Nephron progenitor cell (in vitro differentiated cells): Measurements from ENCODE around the gene OSBPL7.

ENCODE experiments used
- DNase-seq: peaks from one replicate; pipeline ENCODE4 v3.0.0; 2021
- H3K27ac Mint-ChIP-seq: 2 replicates; pipeline ENCODE4 v1.8.0; 2021; ENCODE audit warnings: mild to moderate bottlenecking, moderate library complexity, mixed read lengths
- H3K27me3 Mint-ChIP-seq: 2 replicates; pipeline ENCODE4 v1.8.0; 2021; ENCODE audit warnings: mild to moderate bottlenecking, low read depth, mixed read lengths; ENCODE audit not compliant: poor library complexity
- H3K36me3 Mint-ChIP-seq: 2 replicates; pipeline ENCODE4 v1.8.0; 2021; ENCODE audit warnings: low read depth, mixed read lengths
- H3K4me1 Mint-ChIP-seq: 2 replicates; pipeline ENCODE4 v1.8.0; 2021; ENCODE audit warnings: mixed read lengths
- H3K4me3 Mint-ChIP-seq: 2 replicates; pipeline ENCODE4 v1.8.0; 2021; ENCODE audit warnings: mild to moderate bottlenecking, moderate library complexity, mixed read lengths
- H3K9me3 Mint-ChIP-seq: 2 replicates; pipeline ENCODE4 v1.8.0; 2021; ENCODE audit warnings: mild to moderate bottlenecking, moderate library complexity, mixed read lengths
- TF ChIP-seq, protein P1 (sequence below): fragments of 200-600 bp; sonication (generic); IDR thresholded peaks from 2 replicates; pipeline ENCODE4 v1.5.0; 2021; ENCODE audit warnings: antibody characterized with exemption

OSBPL7 gene

GRCh38 chr17:47821424-47822391 lies at the start of gene OSBPL7:
Gene OSBPL7, minus strand, starts transcription at chr17:47821794. Its CDS starts 1,516 bp downstream, at chr17:47820278.
- H3K27ac Mint-ChIP-seq = peak within 1 kb of the TSS; percentile 59
- TF ChIP-seq, protein P1, sequence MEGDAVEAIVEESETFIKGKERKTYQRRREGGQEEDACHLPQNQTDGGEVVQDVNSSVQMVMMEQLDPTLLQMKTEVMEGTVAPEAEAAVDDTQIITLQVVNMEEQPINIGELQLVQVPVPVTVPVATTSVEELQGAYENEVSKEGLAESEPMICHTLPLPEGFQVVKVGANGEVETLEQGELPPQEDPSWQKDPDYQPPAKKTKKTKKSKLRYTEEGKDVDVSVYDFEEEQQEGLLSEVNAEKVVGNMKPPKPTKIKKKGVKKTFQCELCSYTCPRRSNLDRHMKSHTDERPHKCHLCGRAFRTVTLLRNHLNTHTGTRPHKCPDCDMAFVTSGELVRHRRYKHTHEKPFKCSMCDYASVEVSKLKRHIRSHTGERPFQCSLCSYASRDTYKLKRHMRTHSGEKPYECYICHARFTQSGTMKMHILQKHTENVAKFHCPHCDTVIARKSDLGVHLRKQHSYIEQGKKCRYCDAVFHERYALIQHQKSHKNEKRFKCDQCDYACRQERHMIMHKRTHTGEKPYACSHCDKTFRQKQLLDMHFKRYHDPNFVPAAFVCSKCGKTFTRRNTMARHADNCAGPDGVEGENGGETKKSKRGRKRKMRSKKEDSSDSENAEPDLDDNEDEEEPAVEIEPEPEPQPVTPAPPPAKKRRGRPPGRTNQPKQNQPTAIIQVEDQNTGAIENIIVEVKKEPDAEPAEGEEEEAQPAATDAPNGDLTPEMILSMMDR = no peak

GRCh38 chr17:47871048-47871447 lies 49.5 kb upstream of the OSBPL7 start:
- TF ChIP-seq, protein P1 = no peak
- Mint-ChIP-seq H3K36me3 (no peaks in the 10 kb centered on the region), H3K27ac (no peak overlapping the region), H3K4me1 (peaks cover 97% of the 10 kb centered on the region), H3K4me3 (no peak overlapping the region), H3K27me3 (peaks cover 10% of the 10 kb centered on the region), H3K9me3 (no peaks in the 10 kb centered on the region)
- DNase-seq = no peak

More at GRCh38 chr17:47821424-47822391, at the start of gene OSBPL7:
- Mint-ChIP-seq H3K9me3 (no peaks in the 10 kb centered on the region), H3K4me3 (peak within 1 kb of the TSS; percentile 90), H3K27me3 (peaks cover 6% of the 10 kb centered on the region), H3K4me1 (peaks cover 24% of the 10 kb centered on the region), H3K36me3 (peaks cover 25% of the 10 kb centered on the region)
- peak; percentile 61 for DNase-seq

DNA sequence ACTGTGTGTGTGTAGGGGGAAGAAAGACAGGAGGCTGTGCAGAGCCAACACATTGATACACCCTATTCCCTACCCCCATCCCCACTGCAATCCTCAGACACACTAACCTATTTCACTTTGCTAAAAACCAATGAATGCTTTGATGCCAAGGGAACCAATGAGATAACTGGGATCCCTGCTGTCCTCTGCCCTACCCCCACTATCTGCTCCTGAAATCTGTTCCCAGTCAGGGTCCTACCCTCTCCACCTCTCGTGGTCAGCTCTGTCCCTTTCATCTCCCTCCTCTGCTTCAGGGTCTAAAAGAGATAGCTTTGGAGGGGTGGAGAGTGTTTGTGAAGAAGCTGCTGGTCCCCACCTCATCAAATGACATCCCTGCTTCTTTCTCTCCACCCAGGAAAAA lies 48.5 kb upstream of the OSBPL7 start:
- no peak for DNase-seq
- Mint-ChIP-seq H3K4me3 (peak overlapping the region; percentile 45), H3K36me3 (no peaks in the 10 kb centered on the region), H3K27ac (no peak overlapping the region), H3K9me3 (no peaks in the 10 kb centered on the region), H3K4me1 (peaks cover 97% of the 10 kb centered on the region), H3K27me3 (peaks cover 14% of the 10 kb centered on the region)
- TF ChIP-seq, protein P1 = no peak

GRCh38 chr17:47869114-47869513 lies 47.5 kb upstream of the OSBPL7 start:
- no peak overlapping the region for H3K27ac Mint-ChIP-seq
- H3K27me3 Mint-ChIP-seq = peaks cover 16% of the 10 kb centered on the region
- DNase-seq = no peak
- no peaks in the 10 kb centered on the region for H3K36me3 Mint-ChIP-seq
- no peak overlapping the region for H3K4me3 Mint-ChIP-seq
- TF ChIP-seq, protein P1 = no peak
- H3K4me1 Mint-ChIP-seq = peaks cover 97% of the 10 kb centered on the region
- H3K9me3 Mint-ChIP-seq = no peaks in the 10 kb centered on the region

DNA sequence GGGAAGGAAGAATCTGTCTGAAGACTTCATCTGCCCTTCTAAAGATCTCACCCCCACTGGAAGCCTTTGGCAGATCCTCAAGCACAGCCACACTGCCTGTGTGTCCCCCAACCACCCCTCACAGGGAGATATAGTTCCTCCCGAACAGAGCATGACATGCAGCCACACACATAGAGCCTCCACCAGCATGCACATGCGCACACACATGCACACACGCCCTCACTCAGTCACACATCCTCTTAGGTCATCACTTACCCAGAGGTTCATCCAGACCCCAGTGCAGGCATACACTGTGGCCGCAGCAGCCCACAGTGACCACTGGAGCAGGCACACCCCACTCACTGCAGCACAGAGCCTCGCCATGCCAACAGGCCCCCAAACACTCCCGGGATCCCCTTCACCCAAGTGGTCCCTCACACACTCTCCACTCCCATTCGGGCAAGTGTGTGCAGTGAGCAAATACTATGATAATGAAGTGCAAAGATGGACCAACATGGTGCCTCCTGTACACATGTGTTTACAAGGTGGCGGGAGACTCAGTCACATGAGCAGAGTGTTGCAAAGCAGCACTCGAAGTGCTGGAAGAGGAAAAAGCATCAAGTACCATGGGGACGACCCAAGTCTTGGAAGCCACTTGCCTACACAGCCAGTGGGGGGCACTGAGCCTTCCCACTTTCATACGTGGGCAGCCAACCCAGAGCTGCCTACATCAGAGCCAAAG lies 46.4 kb upstream of the OSBPL7 start:
- peaks cover 92% of the 10 kb centered on the region for H3K4me1 Mint-ChIP-seq
- H3K27me3 Mint-ChIP-seq = peaks cover 16% of the 10 kb centered on the region
- no peak overlapping the region for H3K27ac Mint-ChIP-seq
- no peak for DNase-seq
- H3K36me3 Mint-ChIP-seq = no peaks in the 10 kb centered on the region
- TF ChIP-seq, protein P1 = no peak
- no peaks in the 10 kb centered on the region for H3K9me3 Mint-ChIP-seq
- no peak overlapping the region for H3K4me3 Mint-ChIP-seq
